Activated T-cell treated with anti-CD3 and anti-CD28 coated beads for 4 hours (primary cell): ENCODE measurements around the gene ABHD17A.

Source experiments
- DNase-seq: peaks from one replicate; pipeline ENCODE4 v3.0.0-alpha.2; 2020

ABHD17A gene

DNA sequence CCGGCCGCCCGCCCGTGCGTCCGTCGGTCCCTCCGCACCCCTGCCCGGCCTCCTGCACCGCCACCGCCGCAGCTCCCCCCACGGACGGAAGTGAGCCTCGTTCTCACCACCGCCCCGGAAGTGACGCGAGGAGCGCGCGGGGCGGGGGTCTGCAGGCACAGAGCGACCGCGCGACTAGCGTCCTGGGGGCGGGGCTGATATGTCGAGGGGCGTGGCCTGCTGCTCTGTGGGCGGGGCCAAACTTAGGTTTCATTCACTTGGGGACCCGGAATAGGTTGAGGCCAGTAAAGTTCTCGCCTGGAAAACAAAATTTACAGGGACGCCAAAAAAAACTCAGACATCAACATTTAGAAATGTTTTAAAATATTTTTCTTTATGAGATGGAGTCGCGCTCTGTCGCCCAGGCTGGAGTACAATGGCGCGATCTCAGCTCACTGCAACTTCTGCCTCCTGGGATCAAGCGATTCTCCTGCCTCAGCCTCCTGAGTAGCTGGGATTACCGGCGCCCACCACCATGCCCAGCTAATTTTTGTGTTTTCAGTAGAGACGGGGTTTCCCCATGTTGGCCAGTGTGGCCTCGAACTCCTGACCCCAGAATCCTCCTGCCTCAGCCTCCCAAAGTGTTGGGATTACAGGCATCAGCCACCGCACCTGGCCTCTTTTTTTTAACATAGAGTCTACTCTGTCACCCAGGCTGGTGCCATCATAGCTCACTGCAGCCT lies at the start of gene ABHD17A:
ABHD17A (minus strand) TSS at position 99 of the 722 bp plus-strand sequence. CDS start 3,930 bp downstream, outside the sequence.
- DNase-seq: peak; percentile 97

- DNase-seq: no peak
Observed at GRCh38 chr19:1933942-1934341, 48.6 kb upstream of the ABHD17A start.

- no peak for DNase-seq
Observed at GRCh38 chr19:1933244-1933643, 47.9 kb upstream of the ABHD17A start.

- no peak for DNase-seq
Observed at GRCh38 chr19:1932395-1932794, 47.1 kb upstream of the ABHD17A start.

GRCh38 chr19:1931445-1931844 lies 46.1 kb upstream of the ABHD17A start:
- DNase-seq: no peak

- peak; percentile 74 for DNase-seq
Observed at GRCh38 chr19:1929021-1929742, 43.9 kb upstream of the ABHD17A start.

DNA sequence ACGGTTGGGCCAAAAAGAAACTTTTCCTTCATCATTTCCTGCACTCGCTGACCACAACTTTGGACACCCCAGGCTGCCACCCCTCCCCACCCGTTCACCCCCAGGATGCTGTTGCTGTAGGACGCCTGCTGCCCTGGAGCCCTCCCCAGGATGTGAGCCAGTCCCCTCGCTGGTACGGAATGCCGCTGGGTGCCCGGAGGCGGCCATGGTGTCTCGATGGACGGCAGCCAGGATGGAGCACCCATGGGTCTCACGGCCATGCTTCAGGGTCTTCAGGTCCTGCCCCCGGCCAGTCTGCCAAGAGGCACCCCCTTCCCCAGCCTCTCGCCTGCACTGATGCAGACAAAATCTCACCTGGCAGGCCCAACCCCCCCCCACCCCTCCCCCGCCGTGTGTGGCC lies 40.2 kb upstream of the ABHD17A start:
- DNase-seq: no peak

GRCh38 chr19:1924320-1924961 lies 39.1 kb upstream of the ABHD17A start:
- no peak for DNase-seq

GRCh38 chr19:1923319-1923718 lies 38.0 kb upstream of the ABHD17A start:
- no peak for DNase-seq

DNA sequence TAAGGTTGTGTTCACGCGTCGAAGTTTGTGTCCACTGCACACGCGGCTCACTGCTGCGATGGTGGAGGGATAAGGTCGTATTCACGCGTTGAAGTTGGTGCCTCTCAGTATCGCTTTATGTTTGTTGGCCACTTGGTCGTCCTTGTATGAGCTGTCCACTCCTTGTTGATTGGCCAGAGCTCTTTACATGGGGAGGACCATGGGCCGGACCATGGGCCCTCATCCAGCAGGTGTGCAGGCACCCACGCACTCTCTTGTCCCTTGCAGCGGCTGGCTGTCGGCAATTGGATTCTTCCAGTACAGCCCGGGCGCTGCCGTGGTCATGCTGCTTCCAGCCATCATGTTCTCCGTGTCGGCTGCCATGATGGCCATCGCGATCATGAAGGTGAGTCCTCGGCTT lies 37.5 kb upstream of the ABHD17A start:
- DNase-seq: no peak

DNA sequence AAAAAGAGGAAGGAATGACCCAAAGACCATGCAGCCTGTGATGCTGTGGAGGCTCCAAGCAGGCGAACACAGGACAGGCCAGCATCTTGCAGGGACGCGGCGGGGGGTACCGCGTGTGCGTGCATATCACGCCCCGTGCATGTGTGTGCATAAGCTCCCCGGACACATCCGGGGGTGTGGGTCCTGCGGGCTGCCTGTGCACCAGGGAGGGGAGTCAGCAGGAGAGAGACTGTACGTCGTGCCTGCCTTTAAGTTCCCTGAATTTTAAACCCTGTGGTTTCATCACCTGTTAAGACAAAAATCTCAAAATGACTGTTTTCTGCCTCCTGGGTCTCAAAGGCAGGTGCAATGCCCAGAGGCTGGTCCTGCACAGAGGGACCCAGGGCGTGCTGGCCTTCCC lies 36.5 kb upstream of the ABHD17A start:
- DNase-seq: no peak

- no peak for DNase-seq
Observed at GRCh38 chr19:1921326-1921725, 36.0 kb upstream of the ABHD17A start.

GRCh38 chr19:1920644-1921043 lies 35.3 kb upstream of the ABHD17A start:
- DNase-seq: no peak

- no peak for DNase-seq
Observed at GRCh38 chr19:1918975-1919374, 33.7 kb upstream of the ABHD17A start.

- no peak for DNase-seq
Observed at GRCh38 chr19:1917926-1918325, 32.6 kb upstream of the ABHD17A start.

DNA sequence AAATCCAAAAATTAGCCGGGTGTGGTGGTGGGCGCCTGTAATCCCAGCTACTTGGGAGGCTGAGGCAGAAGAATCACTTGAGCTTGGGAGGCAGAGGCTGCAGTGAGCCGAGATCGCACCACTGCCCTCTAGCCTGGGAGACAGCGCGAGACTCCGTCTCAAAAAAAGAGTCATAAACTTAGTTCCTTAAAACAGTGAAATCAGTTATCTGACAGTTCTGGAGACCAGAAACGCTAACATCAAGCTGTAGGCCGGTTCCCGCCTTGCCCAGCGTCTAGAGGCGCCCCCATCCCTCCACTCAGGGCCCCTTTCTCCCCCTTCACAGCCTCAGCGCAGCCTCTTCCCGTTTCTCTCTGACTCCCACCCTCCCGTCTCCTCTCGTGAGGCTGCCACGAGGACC lies 31.9 kb upstream of the ABHD17A start:
- no peak for DNase-seq

DNA sequence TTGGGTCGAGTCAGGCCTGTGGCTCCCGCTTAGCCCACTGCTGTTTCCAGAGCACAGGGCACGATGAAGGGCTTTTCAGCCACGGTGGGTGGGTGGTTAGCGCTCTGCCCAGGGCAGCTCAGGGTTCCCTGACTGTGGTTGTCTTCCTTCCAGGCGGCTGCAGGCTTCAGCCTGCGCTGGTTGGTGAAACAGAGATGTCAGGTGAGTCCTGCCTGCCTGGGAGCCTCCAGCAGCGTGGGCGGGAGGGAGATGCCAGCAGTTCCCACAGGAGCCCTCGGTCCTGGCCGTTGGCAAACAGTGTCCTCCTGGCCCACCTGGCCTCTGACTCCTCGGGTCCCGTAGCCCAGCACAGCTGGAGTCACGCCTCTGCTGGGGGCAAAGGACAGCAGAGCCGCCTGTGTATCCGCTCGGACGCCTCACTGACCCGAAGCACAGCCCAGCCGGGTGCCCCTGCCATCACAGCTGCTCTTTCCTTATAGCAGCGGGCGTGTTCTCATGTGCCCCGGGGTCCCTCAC lies 29.6 kb upstream of the ABHD17A start:
- DNase-seq: no peak

GRCh38 chr19:1913781-1914577 lies 28.7 kb upstream of the ABHD17A start:
- DNase-seq: no peak

DNA sequence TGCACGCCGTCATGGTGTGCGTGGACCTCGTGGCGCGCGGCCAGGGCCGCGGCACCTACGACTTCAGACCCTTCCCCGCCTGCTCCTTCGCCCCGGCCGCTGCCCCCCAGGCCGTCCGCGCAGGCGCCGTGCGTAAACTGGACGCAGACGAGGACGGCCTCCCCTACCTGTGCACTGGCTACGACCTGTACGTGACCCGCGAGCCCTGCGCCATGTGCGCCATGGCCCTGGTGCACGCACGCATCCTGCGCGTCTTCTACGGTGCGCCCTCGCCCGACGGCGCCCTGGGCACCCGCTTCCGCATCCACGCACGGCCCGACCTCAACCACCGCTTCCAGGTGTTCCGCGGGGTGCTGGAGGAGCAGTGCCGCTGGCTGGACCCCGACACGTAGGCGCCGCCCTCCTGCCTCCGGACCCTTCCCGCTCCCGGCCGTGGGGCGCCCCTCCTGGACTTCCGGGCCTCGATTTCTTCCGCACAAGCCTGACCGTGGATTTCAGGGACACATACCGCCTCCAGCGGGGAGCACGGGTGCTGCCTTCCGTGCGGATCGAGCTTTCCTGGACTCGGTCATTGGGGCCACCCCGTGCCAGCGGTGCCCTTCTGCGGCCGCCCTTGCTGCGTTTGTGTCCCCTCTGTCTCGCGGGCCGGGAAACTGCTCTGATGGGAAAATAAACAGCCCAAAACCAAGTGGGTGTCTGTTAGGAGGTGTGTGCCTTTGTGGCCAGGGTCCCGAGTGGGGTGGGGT lies 27.6 kb upstream of the ABHD17A start:
- no peak for DNase-seq

DNA sequence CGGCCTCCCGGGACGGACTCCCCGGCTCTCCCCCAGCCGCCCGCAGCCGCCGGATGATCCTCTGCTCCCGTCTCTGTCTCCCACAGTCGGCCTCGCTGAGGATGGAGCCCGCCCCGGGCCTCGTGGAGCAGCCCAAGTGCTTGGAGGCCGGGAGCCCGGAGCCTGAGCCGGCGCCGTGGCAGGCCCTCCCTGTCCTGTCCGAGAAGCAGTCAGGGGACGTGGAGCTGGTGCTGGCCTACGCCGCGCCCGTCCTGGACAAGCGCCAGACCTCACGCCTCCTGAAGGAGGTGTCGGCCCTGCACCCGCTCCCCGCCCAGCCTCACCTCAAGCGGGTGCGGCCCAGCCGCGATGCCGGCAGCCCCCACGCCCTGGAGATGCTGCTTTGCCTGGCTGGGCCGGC lies 26.7 kb upstream of the ABHD17A start:
- no peak for DNase-seq

GRCh38 chr19:1911098-1911497 lies 25.8 kb upstream of the ABHD17A start:
- DNase-seq: no peak

GRCh38 chr19:1910177-1910576 lies 24.9 kb upstream of the ABHD17A start:
- DNase-seq: no peak
